GM23248 (cell line): ENCODE data around the gene SH3RF2. TPM values are rescaled to one million over a fixed set of nuclear protein-coding genes. Genes with fewer than 3 reads are reported as not detected.

Source experiments
- DNase-seq: peaks from one replicate; pipeline ENCODE4 v3.0.0-alpha.2; 2015
- H2AFZ ChIP-seq: fragments of 200-600 bp; sonication (generic); 2 replicates; pipeline ENCODE4 v1.6.1; 2016; ENCODE audit warnings: antibody characterized with exemption
- H3F3A ChIP-seq: fragments of 200-600 bp; sonication (generic); 2 replicates; pipeline ENCODE4 v1.6.1; 2016; ENCODE audit warnings: mild to moderate bottlenecking, antibody characterized with exemption, mixed run types; ENCODE audit not compliant: insufficient read depth
- H3K27ac ChIP-seq: fragments of 200-600 bp; sonication (generic); 2 replicates; pipeline ENCODE4 v1.5.1; 2016; ENCODE audit warnings: mild to moderate bottlenecking
- H3K27me3 ChIP-seq: fragments of 200-600 bp; sonication (generic); replicated peaks from 2 replicates; pipeline ENCODE4 v1.6.1; 2016; ENCODE audit warnings: mild to moderate bottlenecking; ENCODE audit not compliant: insufficient read depth
- H3K36me3 ChIP-seq: fragments of 200-600 bp; sonication (generic); 2 replicates; pipeline ENCODE4 v1.6.1; 2016; ENCODE audit warnings: low read depth, mild to moderate bottlenecking
- H3K4me1 ChIP-seq: fragments of 200-600 bp; sonication (generic); 2 replicates; pipeline ENCODE4 v1.6.1; 2016; ENCODE audit warnings: mild to moderate bottlenecking; ENCODE audit not compliant: insufficient read depth
- H3K4me2 ChIP-seq: fragments of 200-600 bp; sonication (generic); one replicate; pipeline ENCODE4 v1.6.1; 2016; ENCODE audit warnings: mild to moderate bottlenecking; ENCODE audit not compliant: unreplicated experiment
- H3K4me3 ChIP-seq: fragments of 200-600 bp; sonication (generic); 2 replicates; pipeline ENCODE4 v1.5.1; 2016; ENCODE audit warnings: mild to moderate bottlenecking
- H3K79me2 ChIP-seq: fragments of 200-600 bp; sonication (generic); 2 replicates; pipeline ENCODE4 v1.6.1; 2016; ENCODE audit warnings: mild to moderate bottlenecking; ENCODE audit not compliant: insufficient read depth
- H3K9ac ChIP-seq: fragments of 200-600 bp; sonication (generic); 2 replicates; pipeline ENCODE4 v1.6.1; 2016; ENCODE audit warnings: mild to moderate bottlenecking
- H3K9me2 ChIP-seq: fragments of 200-600 bp; sonication (generic); 2 replicates; pipeline ENCODE4 v1.6.1; 2016; ENCODE audit warnings: mixed run types, mild to moderate bottlenecking, moderate library complexity; ENCODE audit not compliant: insufficient read depth
- H3K9me3 ChIP-seq: fragments of 200-600 bp; sonication (generic); one replicate; pipeline ENCODE4 v1.6.1; 2017; ENCODE audit warnings: low read depth
- H4K20me1 ChIP-seq: fragments of 200-600 bp; sonication (generic); 2 replicates; pipeline ENCODE4 v1.6.0; 2016; ENCODE audit not compliant: insufficient read depth
- EZH2 ChIP-seq: fragments of 200-600 bp; sonication (generic); IDR thresholded peaks from 2 replicates; pipeline ENCODE4 v1.6.1; 2018; ENCODE audit warnings: antibody characterized with exemption, mild to moderate bottlenecking; ENCODE audit not compliant: insufficient read depth, poor library complexity, severe bottlenecking
- EZH2phosphoT487 ChIP-seq: fragments of 200-600 bp; sonication (generic); IDR thresholded peaks from 2 replicates; pipeline ENCODE4 v1.6.1; 2018; ENCODE audit warnings: antibody characterized with exemption, moderate library complexity, mild to moderate bottlenecking, low read depth; ENCODE audit not compliant: insufficient read depth
- WGBS, 2 experiments: methylation state at CpG; one replicate each; pipeline ENCODE4 v1.1.6; 2015 to 2017; ENCODE audit warnings: low lambda C conversion rate in 2 of 2, low coverage in 1 of 2; ENCODE audit errors: missing lambda C conversion rate in 2 of 2; 5-methylcytosine and 5-hydroxymethylcytosine counted together
- in situ Hi-C: fragments of 300-500 bp; cut with MboI; formaldehyde crosslinking; loops from 2 replicates; pipeline ENCODE4 v1.15.0; 2020
- polyA plus RNA-seq: library from polyadenylated mRNA; unstranded; fragments of >200 nt; fragmentation: Nextera tagmentation; extraction: Ambion mirVana; gene quantifications from 2 replicates; pipeline ENCODE4 v1.2.1, GENCODE V29; 2016
- total RNA-seq: library from RNA; depleted of rRNA; stranded (reverse); fragments of >200 nt; shearing (Covaris generic); gene quantifications from 2 replicates; pipeline ENCODE4 v1.2.3, GENCODE V29; 2014

SH3RF2 gene
- total and polyA plus RNA-seq, 2 experiments from 2014 or later = 0.21 TPM; not detected in 1

DNA sequence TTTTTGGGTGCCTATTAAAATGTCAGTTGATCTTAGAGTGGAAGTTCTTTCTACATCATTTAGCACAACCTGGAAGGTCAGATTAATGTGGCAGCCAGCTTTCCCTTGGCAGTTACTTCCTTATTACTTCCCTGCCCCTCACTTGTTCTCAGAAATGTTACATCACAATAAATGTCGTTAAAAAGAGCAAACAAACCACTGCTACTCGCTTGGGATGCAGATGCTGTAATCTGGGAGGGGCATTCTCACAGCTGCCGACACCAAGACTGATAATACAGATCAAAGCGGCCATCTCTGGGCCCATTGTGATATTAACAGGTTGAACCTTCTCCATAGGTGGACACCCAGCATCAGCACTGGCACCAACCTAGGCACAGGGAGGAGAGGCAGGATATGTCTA, 139.7 kb downstream of the SH3RF2 start:
- Histone ChIP-seq H4K20me1 (no peaks in the 10 kb centered on the region), H3K79me2 (no peaks in the 10 kb centered on the region), H3K27me3 (peaks cover 32% of the 10 kb centered on the region), H3F3A (peaks cover 6% of the 10 kb centered on the region; the same call in 1 of the 2 replicates), H3K4me1 (peaks cover 13% of the 10 kb centered on the region; the same call in 1 of the 2 replicates), H3K36me3 (no peaks in the 10 kb centered on the region), H3K27ac (no peak overlapping the region), H2AFZ (no peak overlapping the region), H3K4me3 (no peak overlapping the region), H3K9ac (no peak overlapping the region), H3K9me2 (no peaks in the 10 kb centered on the region), H3K9me3 (no peaks in the 10 kb centered on the region), H3K4me2 (no peak overlapping the region)
- in situ Hi-C loops = no loop called here
- WGBS, 2 experiments = 30% methylated on average over 4 of the region's 4 CpGs
- TF ChIP-seq EZH2 = no peak
- TF ChIP-seq EZH2phosphoT487 = no peak
- DNase-seq = no peak

DNA sequence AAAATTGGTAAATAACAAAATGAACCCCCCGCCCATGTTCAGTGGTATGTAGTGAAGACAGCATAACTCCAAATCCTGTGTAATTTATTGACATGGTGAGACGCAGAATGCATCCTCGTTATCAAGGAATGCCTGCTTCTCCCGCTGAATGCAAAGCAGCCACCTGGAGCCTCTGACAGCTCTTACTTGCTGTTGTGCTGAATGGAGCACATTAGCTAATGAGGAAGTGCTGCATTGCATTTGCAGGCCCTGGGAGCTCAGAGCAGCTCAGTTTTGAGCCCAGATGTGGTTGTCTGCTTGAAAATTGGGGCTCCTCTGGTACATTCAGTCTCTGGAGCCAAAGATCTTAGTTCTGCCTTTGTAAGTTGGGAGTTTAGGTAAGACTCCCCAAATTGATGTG, 140.1 kb downstream of the SH3RF2 start:
- no peaks in the 10 kb centered on the region for H3K9me3 ChIP-seq
- H3K9me2 ChIP-seq = no peaks in the 10 kb centered on the region
- no peak overlapping the region for H3K4me3 ChIP-seq
- H3K27me3 ChIP-seq = peaks cover 32% of the 10 kb centered on the region
- no peaks in the 10 kb centered on the region for H3K36me3 ChIP-seq
- H2AFZ ChIP-seq = no peak overlapping the region
- no peaks in the 10 kb centered on the region for H3K79me2 ChIP-seq
- no peak overlapping the region for H3K4me2 ChIP-seq
- no peak for TF ChIP-seq EZH2
- TF ChIP-seq EZH2phosphoT487 = no peak
- WGBS, 2 experiments = 31 to 32% methylated on average over 4 of the region's 4 CpGs
- H3K9ac ChIP-seq = no peak overlapping the region
- no peak overlapping the region for H3K27ac ChIP-seq
- H4K20me1 ChIP-seq = no peaks in the 10 kb centered on the region
- in situ Hi-C loops = no loop called here
- H3F3A ChIP-seq = peaks cover 6% of the 10 kb centered on the region; the same call in 1 of the 2 replicates
- no peak for DNase-seq
- H3K4me1 ChIP-seq = peaks cover 13% of the 10 kb centered on the region; the same call in 1 of the 2 replicates

DNA sequence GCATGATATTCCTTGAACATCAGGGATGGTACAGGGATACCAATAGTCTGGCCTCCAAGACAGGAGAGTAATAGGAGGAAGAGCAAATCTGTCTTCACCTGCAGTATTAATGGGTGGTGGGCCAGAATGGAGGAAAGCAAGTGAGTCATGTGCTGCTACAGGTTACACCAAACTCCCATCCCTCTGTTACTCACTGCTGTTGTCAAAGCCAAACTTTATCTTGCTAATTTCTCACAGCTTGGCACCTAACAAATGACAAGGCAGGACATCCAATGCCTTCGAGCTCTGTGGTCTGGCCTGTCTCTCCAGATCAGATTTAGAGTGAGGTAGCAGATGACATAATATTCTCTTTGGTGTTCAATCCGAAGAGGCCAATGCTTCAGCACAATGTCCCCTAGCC, 142.2 kb downstream of the SH3RF2 start:
- peaks cover 21% of the 10 kb centered on the region for H3K27me3 ChIP-seq
- DNase-seq = no peak
- no peak for TF ChIP-seq EZH2
- TF ChIP-seq EZH2phosphoT487 = no peak
- no peak overlapping the region for H3K9ac ChIP-seq
- no peak overlapping the region for H2AFZ ChIP-seq
- no peaks in the 10 kb centered on the region for H3K9me2 ChIP-seq
- H3K4me1 ChIP-seq = peaks cover 13% of the 10 kb centered on the region; the same call in 1 of the 2 replicates
- peaks cover 6% of the 10 kb centered on the region; the same call in 1 of the 2 replicates for H3F3A ChIP-seq
- H3K79me2 ChIP-seq = no peaks in the 10 kb centered on the region
- H4K20me1 ChIP-seq = no peaks in the 10 kb centered on the region
- no peak overlapping the region for H3K4me2 ChIP-seq
- WGBS, 2 experiments = 18 to 32% methylated on average over 2 of the region's 2 CpGs
- in situ Hi-C loops = no loop called here
- no peak overlapping the region for H3K27ac ChIP-seq
- no peak overlapping the region for H3K4me3 ChIP-seq
- H3K9me3 ChIP-seq = no peaks in the 10 kb centered on the region
- H3K36me3 ChIP-seq = no peaks in the 10 kb centered on the region

DNA sequence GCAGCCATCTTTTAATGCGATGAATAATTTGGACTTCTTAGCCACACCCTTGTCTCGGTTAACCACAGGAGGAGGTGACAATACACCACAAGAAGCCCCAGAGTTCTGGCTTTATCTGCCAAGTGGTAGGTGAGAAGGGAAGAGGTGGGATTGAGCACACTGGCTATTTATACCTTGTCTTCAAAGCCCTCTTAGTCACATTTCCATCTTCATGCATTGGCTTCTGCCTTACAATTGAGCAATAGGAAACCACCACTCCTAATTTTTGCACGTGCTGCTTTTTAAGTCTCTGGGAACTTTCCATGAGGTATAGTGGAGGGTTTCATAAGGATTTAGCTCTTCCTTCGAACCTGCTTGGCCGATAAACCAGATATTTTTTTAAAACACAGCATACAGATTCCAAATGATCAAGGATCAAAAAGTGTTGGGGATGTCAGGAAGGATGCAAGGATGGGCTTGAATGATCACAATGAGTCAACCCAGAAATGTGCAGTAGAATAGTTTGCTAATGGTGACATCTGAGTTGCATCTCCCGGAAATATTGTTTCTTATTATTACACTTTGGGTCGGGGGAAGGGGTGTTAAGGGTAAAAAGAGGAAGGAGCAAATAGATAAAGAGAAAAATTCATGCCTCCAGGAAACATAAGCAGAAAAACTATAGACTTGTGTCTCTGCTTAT, 143.5 kb downstream of the SH3RF2 start:
- Histone ChIP-seq H3K4me2 (peak overlapping the region; percentile 13), H3K4me3 (no peak overlapping the region), H4K20me1 (no peaks in the 10 kb centered on the region), H3K36me3 (no peaks in the 10 kb centered on the region), H3K4me1 (peaks cover 13% of the 10 kb centered on the region; the same call in 1 of the 2 replicates), H3K9ac (no peak overlapping the region), H3F3A (peaks cover 6% of the 10 kb centered on the region; the same call in 1 of the 2 replicates), H2AFZ (no peak overlapping the region), H3K9me3 (no peaks in the 10 kb centered on the region), H3K27ac (no peak overlapping the region), H3K79me2 (no peaks in the 10 kb centered on the region), H3K9me2 (no peaks in the 10 kb centered on the region), H3K27me3 (peaks cover 13% of the 10 kb centered on the region)
- peak; percentile 57 for DNase-seq
- TF ChIP-seq EZH2 = no peak
- TF ChIP-seq EZH2phosphoT487 = no peak
- in situ Hi-C loops = no loop called here
- WGBS, 2 experiments = 43 to 46% methylated on average over 7 of the region's 7 CpGs
